Activated CD8-positive, alpha-beta memory T cell treated with anti-CD3 and anti-CD28 coated beads, Interleukin-2, amount 10 ng/mL, durations not matched to agents 7 days and 5 days (primary cell): Measurements from ENCODE around the gene TBX15. TPM values are rescaled to one million over a fixed set of nuclear protein-coding genes. Genes with fewer than 3 reads are reported as not detected.
A peak's percentile ranks its signal among the peaks of the same experiment; 100 is the strongest.

Experiments
- ATAC-seq: fragments of 150-1000 bp; cut with Tn5 transposase; one replicate; pipeline ENCODE4 v1.10.0; 2021; ENCODE audit warnings: moderate library complexity
- CTCF ChIA-PET: fragments of 350-600 bp; sonication (Branson Sonifier 250); formaldehyde crosslinking; loops from one replicate; lab custom pipeline; 2021; ENCODE audit warnings: antibody characterized with exemption; lab: Charles Lee
- DNase-seq: peaks from one replicate; pipeline ENCODE4 v3.0.0-alpha.2; 2020
- H3K27ac Mint-ChIP-seq: one replicate; pipeline ENCODE4 v1.8.0; 2021; ENCODE audit warnings: mild to moderate bottlenecking, mixed read lengths
- H3K27me3 Mint-ChIP-seq: one replicate; pipeline ENCODE4 v1.8.0; 2021; ENCODE audit warnings: mixed read lengths
- H3K36me3 Mint-ChIP-seq: one replicate; pipeline ENCODE4 v1.8.0; 2021; ENCODE audit warnings: mild to moderate bottlenecking, mixed read lengths
- H3K4me1 Mint-ChIP-seq: one replicate; pipeline ENCODE4 v1.8.0; 2021; ENCODE audit warnings: mixed read lengths
- H3K4me3 Mint-ChIP-seq: one replicate; pipeline ENCODE4 v1.8.0; 2021; ENCODE audit warnings: mild to moderate bottlenecking, moderate library complexity, mixed read lengths
- H3K9me3 Mint-ChIP-seq: one replicate; pipeline ENCODE4 v1.8.0; 2022; ENCODE audit warnings: low read depth, mixed read lengths
- total RNA-seq, 2 experiments: library from RNA; stranded (reverse); gene quantifications; one replicate each; pipeline ENCODE4 v1.2.3, GENCODE V29; 2021

The TBX15 gene
- total RNA-seq, 2 experiments from 2014 or later = not detected

GRCh38 chr1:119007339-119007669 lies 19.2 kb upstream of the TBX15 start:
- no peak overlapping the region for H3K4me3 Mint-ChIP-seq
- ATAC-seq = no peak
- peaks cover 7% of the 10 kb centered on the region for H3K36me3 Mint-ChIP-seq
- H3K27ac Mint-ChIP-seq = no peak overlapping the region
- no peak for DNase-seq
- CTCF ChIA-PET = interaction anchor here (1.9 kb wide), 1 partner anchor 22 kb away, joined by 7 read pairs; no protein-coding TSS in a partner anchor
- peaks cover 4% of the 10 kb centered on the region for H3K4me1 Mint-ChIP-seq
- peaks cover 89% of the 10 kb centered on the region for H3K27me3 Mint-ChIP-seq
- H3K9me3 Mint-ChIP-seq = peaks cover 4% of the 10 kb centered on the region

GRCh38 chr1:119006406-119007279 lies 18.5 kb upstream of the TBX15 start:
- Mint-ChIP-seq H3K27me3 (peaks cover 93% of the 10 kb centered on the region), H3K27ac (peak overlapping the region; percentile 24), H3K4me3 (no peak overlapping the region), H3K9me3 (peaks cover 4% of the 10 kb centered on the region), H3K36me3 (peaks cover 7% of the 10 kb centered on the region), H3K4me1 (peaks cover 9% of the 10 kb centered on the region)
- DNase-seq (no peak), ATAC-seq (no peak)
- CTCF ChIA-PET = interaction anchor here (1.3 kb wide), 1 partner anchor 21 kb away, joined by 4 read pairs; no protein-coding TSS in a partner anchor

GRCh38 chr1:119005724-119006405 lies 17.7 kb upstream of the TBX15 start:
- Mint-ChIP-seq H3K9me3 (peaks cover 4% of the 10 kb centered on the region), H3K27ac (peak overlapping the region; percentile 34), H3K36me3 (peaks cover 7% of the 10 kb centered on the region), H3K4me3 (no peak overlapping the region), H3K27me3 (peaks cover 93% of the 10 kb centered on the region), H3K4me1 (peaks cover 12% of the 10 kb centered on the region)
- ATAC-seq = no peak
- DNase-seq = no peak
- CTCF ChIA-PET = interaction anchor here (1.3 kb wide), 1 partner anchor 20 kb away, joined by 4 read pairs; no protein-coding TSS in a partner anchor

GRCh38 chr1:119004781-119005180 lies 16.6 kb upstream of the TBX15 start:
- Mint-ChIP-seq H3K36me3 (peaks cover 7% of the 10 kb centered on the region), H3K4me3 (no peak overlapping the region), H3K4me1 (peaks cover 13% of the 10 kb centered on the region), H3K27me3 (peaks cover 93% of the 10 kb centered on the region), H3K9me3 (peaks cover 4% of the 10 kb centered on the region), H3K27ac (no peak overlapping the region)
- ATAC-seq (no peak), DNase-seq (no peak)
- CTCF ChIA-PET = no interaction called here

- peaks cover 13% of the 10 kb centered on the region for H3K4me1 Mint-ChIP-seq
- peaks cover 93% of the 10 kb centered on the region for H3K27me3 Mint-ChIP-seq
- DNase-seq = no peak
- no peak for ATAC-seq
- no peak overlapping the region for H3K27ac Mint-ChIP-seq
- peaks cover 7% of the 10 kb centered on the region for H3K36me3 Mint-ChIP-seq
- CTCF ChIA-PET = no interaction called here
- H3K9me3 Mint-ChIP-seq = peaks cover 4% of the 10 kb centered on the region
- H3K4me3 Mint-ChIP-seq = no peak overlapping the region
These were observed 16.0 kb upstream of the TBX15 start for GRCh38 chr1:119004129-119004527.

GRCh38 chr1:119003413-119004128 lies 15.4 kb upstream of the TBX15 start:
- H3K27me3 Mint-ChIP-seq = peaks cover 93% of the 10 kb centered on the region
- ATAC-seq (no peak), DNase-seq (no peak)
- H3K4me3 Mint-ChIP-seq = no peak overlapping the region
- H3K36me3 Mint-ChIP-seq = peaks cover 8% of the 10 kb centered on the region
- H3K4me1 Mint-ChIP-seq = peaks cover 13% of the 10 kb centered on the region
- no peak overlapping the region for H3K27ac Mint-ChIP-seq
- CTCF ChIA-PET = no interaction called here
- H3K9me3 Mint-ChIP-seq = peaks cover 4% of the 10 kb centered on the region

GRCh38 chr1:119002028-119002686 lies 14.0 kb upstream of the TBX15 start:
- Mint-ChIP-seq H3K4me3 (no peak overlapping the region), H3K27ac (no peak overlapping the region)
- ATAC-seq = no peak

GRCh38 chr1:119001181-119002027 lies 13.3 kb upstream of the TBX15 start:
- DNase-seq (peak; percentile 15), ATAC-seq (no peak)
- Mint-ChIP-seq H3K27me3 (peaks cover 89% of the 10 kb centered on the region), H3K9me3 (peaks cover 4% of the 10 kb centered on the region), H3K4me3 (no peak overlapping the region), H3K4me1 (peaks cover 10% of the 10 kb centered on the region), H3K27ac (no peak overlapping the region), H3K36me3 (peaks cover 5% of the 10 kb centered on the region)
- CTCF ChIA-PET = no interaction called here

More at GRCh38 chr1:119002028-119002686, 14.0 kb upstream of the TBX15 start:
- Mint-ChIP-seq H3K4me1 (peaks cover 10% of the 10 kb centered on the region), H3K9me3 (peaks cover 4% of the 10 kb centered on the region), H3K36me3 (peaks cover 5% of the 10 kb centered on the region), H3K27me3 (peaks cover 90% of the 10 kb centered on the region)
- peak; percentile 12 for DNase-seq
- CTCF ChIA-PET = no interaction called here

- no peak for DNase-seq
- peaks cover 14% of the 10 kb centered on the region for H3K4me1 Mint-ChIP-seq
These were observed 12.4 kb upstream of the TBX15 start for GRCh38 chr1:119000371-119001180.

GRCh38 chr1:118999348-119000071 lies 11.4 kb upstream of the TBX15 start:
- H3K4me3 Mint-ChIP-seq = no peak overlapping the region
- H3K36me3 Mint-ChIP-seq = peaks cover 1% of the 10 kb centered on the region

More at GRCh38 chr1:119000371-119001180, 12.4 kb upstream of the TBX15 start:
- Mint-ChIP-seq H3K27me3 (peaks cover 89% of the 10 kb centered on the region), H3K4me3 (no peak overlapping the region), H3K27ac (peak overlapping the region; percentile 11), H3K9me3 (peaks cover 1% of the 10 kb centered on the region), H3K36me3 (peaks cover 2% of the 10 kb centered on the region)
- CTCF ChIA-PET = no interaction called here
- no peak for ATAC-seq

GRCh38 chr1:118998171-118998570 lies 10.0 kb upstream of the TBX15 start:
- H3K27ac Mint-ChIP-seq = no peak overlapping the region
- ATAC-seq = no peak

More at GRCh38 chr1:118999348-119000071, 11.4 kb upstream of the TBX15 start:
- DNase-seq (no peak), ATAC-seq (no peak)
- Mint-ChIP-seq H3K4me1 (peaks cover 14% of the 10 kb centered on the region), H3K9me3 (no peaks in the 10 kb centered on the region), H3K27me3 (peaks cover 90% of the 10 kb centered on the region), H3K27ac (no peak overlapping the region)
- CTCF ChIA-PET = no interaction called here

More at GRCh38 chr1:118998171-118998570, 10.0 kb upstream of the TBX15 start:
- CTCF ChIA-PET = no interaction called here
- H3K27me3 Mint-ChIP-seq = peaks cover 90% of the 10 kb centered on the region
- DNase-seq = no peak
- peaks cover 14% of the 10 kb centered on the region for H3K4me1 Mint-ChIP-seq
- peaks cover 5% of the 10 kb centered on the region for H3K36me3 Mint-ChIP-seq
- H3K4me3 Mint-ChIP-seq = no peak overlapping the region
- no peaks in the 10 kb centered on the region for H3K9me3 Mint-ChIP-seq
